Panc1 (cell line): ENCODE results near the gene ACOXL. TPM values are rescaled to one million over a fixed set of nuclear protein-coding genes. Genes with fewer than 3 reads are reported as not detected.

Source experiments
- ATAC-seq: fragments of 200-7000 bp; cut with Tn5 transposase; 2 replicates; pipeline ENCODE4 v1.9.1; 2020; ENCODE audit warnings: mild to moderate bottlenecking, moderate library complexity
- BruUV-seq: library from RNA; stranded (reverse); fragments of 400-500 nt; replicated peaks from 2 replicates; lab custom pipeline; 2021; lab: Mats Ljungman, UMichigan
- CTCF ChIA-PET: fragments of 300-600 bp; sonication (Branson Sonifier 250); formaldehyde crosslinking; loops from one replicate; lab custom pipeline; 2022; ENCODE audit warnings: antibody characterized with exemption; lab: Charles Lee
- POLR2A ChIA-PET: fragments of 300-600 bp; sonication (Branson Sonifier 250); formaldehyde crosslinking; loops from one replicate; lab custom pipeline; 2022; ENCODE audit warnings: antibody characterized with exemption; lab: Charles Lee
- DNase-seq: peaks from one replicate; pipeline ENCODE4 v3.0.0-alpha.2; 2010; ENCODE audit warnings: low read depth, low spot score
- H3K27ac ChIP-seq: 2 replicates; pipeline ENCODE4 v1.5.1; 2011; ENCODE audit warnings: mild to moderate bottlenecking, low read length, inconsistent platforms
- H3K27me3 ChIP-seq: fragments of 200-500 bp; sonication (Bioruptor generic); 2 replicates; pipeline ENCODE4 v1.6.0; 2014; ENCODE audit warnings: low read length, inconsistent platforms; ENCODE audit not compliant: control insufficient read depth, insufficient read depth
- H3K36me3 ChIP-seq: fragments of 200-500 bp; sonication (Bioruptor generic); 2 replicates; pipeline ENCODE4 v1.5.1; 2014; ENCODE audit warnings: inconsistent platforms, mild to moderate bottlenecking, low read length, moderate library complexity; ENCODE audit not compliant: control insufficient read depth, insufficient read depth
- H3K4me1 ChIP-seq: 2 replicates; pipeline ENCODE4 v1.5.1; 2011; ENCODE audit warnings: inconsistent platforms, mild to moderate bottlenecking, low read length, moderate library complexity; ENCODE audit not compliant: control insufficient read depth, insufficient read depth
- H3K4me3 ChIP-seq, 2 experiments: 2 replicates each; pipeline ENCODE4 v1.5.1; 2011 to 2012; ENCODE audit warnings: low read depth in 2 of 2, low read length in 2 of 2, mild to moderate bottlenecking in 2 of 2, inconsistent platforms in 1 of 2, moderate library complexity in 1 of 2
- H3K9me3 ChIP-seq: fragments of 200-500 bp; sonication (Bioruptor generic); 2 replicates; pipeline ENCODE4 v1.5.1; 2014; ENCODE audit warnings: low read depth, mild to moderate bottlenecking, inconsistent platforms, low read length, moderate library complexity; ENCODE audit not compliant: control insufficient read depth, insufficient read depth
- POLR2AphosphoS5 ChIP-seq: IDR thresholded peaks from 2 replicates; pipeline ENCODE4 v1.6.1; 2012; ENCODE audit warnings: mild to moderate bottlenecking, low read depth, low read length, moderate library complexity
- SIN3A ChIP-seq: IDR thresholded peaks from 2 replicates; pipeline ENCODE4 v1.6.1; 2012; ENCODE audit warnings: low read depth, mild to moderate bottlenecking, low read length, moderate library complexity, borderline replicate concordance; ENCODE audit not compliant: insufficient read depth
- TCF7L2 ChIP-seq: IDR thresholded peaks from 2 replicates; pipeline ENCODE4 v1.6.1; 2011; ENCODE audit warnings: mild to moderate bottlenecking, low read depth, low read length, inconsistent platforms
- in situ Hi-C: cut with HindIII; loops from 2 replicates; pipeline ENCODE4 v1.10.0; 2016; ENCODE audit warnings: low sequenced_read_pairs, low pct_unique_long_range_greater_than_20kb
- intact Hi-C: fragments of 100-400 bp; cut with micrococcal nuclease; formaldehyde crosslinking; loops from one replicate; pipeline ENCODE4 v1.10.0; 2022; ENCODE audit not compliant: unreplicated experiment
- total RNA-seq: library from RNA; stranded (reverse); gene quantifications from one replicate; pipeline ENCODE4 v1.2.1, GENCODE V29; 2021; ENCODE audit not compliant: unreplicated experiment
- TF ChIP-seq, protein P1 (sequence below): fragments of 450-650 bp; IDR thresholded peaks from 2 replicates; pipeline ENCODE4 v1.5.1; 2017; ENCODE audit warnings: mild to moderate bottlenecking
- TF ChIP-seq, protein P2 (sequence below), 2 experiments: IDR thresholded peaks; 2 replicates each; pipeline ENCODE4 v1.6.1; 2011 to 2012; ENCODE audit warnings: low read depth in 2 of 2, control low read depth in 1 of 2, low read length in 1 of 2, mild to moderate bottlenecking in 1 of 2, moderate library complexity in 1 of 2; ENCODE audit not compliant: insufficient read depth in 1 of 2

The ACOXL gene
- total RNA-seq, 1 experiment from 2014 or later: 4.9 TPM

DNA sequence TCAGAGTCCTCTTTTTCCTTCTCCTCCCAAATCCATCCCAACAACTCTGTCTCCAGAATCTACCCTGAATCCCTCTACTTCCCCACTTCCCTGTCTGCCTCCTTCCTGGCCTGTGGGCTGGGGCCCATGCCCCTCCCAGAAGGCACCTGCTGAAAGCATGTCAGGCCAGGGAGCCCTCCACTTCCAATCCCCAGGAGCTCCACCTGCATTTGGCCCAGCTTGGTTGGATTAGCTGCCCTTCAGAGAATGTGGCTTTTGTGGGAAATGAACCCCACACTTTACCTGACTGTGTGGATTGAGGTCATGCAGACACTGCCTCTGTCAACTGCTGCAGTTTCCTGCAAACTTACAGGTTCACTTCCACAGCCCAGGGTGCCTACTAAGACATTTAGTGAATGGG is 58.5 kb downstream of the ACOXL start:
- TF ChIP-seq, protein P1, sequence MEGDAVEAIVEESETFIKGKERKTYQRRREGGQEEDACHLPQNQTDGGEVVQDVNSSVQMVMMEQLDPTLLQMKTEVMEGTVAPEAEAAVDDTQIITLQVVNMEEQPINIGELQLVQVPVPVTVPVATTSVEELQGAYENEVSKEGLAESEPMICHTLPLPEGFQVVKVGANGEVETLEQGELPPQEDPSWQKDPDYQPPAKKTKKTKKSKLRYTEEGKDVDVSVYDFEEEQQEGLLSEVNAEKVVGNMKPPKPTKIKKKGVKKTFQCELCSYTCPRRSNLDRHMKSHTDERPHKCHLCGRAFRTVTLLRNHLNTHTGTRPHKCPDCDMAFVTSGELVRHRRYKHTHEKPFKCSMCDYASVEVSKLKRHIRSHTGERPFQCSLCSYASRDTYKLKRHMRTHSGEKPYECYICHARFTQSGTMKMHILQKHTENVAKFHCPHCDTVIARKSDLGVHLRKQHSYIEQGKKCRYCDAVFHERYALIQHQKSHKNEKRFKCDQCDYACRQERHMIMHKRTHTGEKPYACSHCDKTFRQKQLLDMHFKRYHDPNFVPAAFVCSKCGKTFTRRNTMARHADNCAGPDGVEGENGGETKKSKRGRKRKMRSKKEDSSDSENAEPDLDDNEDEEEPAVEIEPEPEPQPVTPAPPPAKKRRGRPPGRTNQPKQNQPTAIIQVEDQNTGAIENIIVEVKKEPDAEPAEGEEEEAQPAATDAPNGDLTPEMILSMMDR: no peak
- TF ChIP-seq, protein P2, sequence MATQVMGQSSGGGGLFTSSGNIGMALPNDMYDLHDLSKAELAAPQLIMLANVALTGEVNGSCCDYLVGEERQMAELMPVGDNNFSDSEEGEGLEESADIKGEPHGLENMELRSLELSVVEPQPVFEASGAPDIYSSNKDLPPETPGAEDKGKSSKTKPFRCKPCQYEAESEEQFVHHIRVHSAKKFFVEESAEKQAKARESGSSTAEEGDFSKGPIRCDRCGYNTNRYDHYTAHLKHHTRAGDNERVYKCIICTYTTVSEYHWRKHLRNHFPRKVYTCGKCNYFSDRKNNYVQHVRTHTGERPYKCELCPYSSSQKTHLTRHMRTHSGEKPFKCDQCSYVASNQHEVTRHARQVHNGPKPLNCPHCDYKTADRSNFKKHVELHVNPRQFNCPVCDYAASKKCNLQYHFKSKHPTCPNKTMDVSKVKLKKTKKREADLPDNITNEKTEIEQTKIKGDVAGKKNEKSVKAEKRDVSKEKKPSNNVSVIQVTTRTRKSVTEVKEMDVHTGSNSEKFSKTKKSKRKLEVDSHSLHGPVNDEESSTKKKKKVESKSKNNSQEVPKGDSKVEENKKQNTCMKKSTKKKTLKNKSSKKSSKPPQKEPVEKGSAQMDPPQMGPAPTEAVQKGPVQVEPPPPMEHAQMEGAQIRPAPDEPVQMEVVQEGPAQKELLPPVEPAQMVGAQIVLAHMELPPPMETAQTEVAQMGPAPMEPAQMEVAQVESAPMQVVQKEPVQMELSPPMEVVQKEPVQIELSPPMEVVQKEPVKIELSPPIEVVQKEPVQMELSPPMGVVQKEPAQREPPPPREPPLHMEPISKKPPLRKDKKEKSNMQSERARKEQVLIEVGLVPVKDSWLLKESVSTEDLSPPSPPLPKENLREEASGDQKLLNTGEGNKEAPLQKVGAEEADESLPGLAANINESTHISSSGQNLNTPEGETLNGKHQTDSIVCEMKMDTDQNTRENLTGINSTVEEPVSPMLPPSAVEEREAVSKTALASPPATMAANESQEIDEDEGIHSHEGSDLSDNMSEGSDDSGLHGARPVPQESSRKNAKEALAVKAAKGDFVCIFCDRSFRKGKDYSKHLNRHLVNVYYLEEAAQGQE (IDR thresholded peaks at IDR 0.05; ENCODE audit: insufficient read depth in 1 of 2, low read depth in 2 of 2, low read length in 1 of 2): no peak
- no peak for TF ChIP-seq TCF7L2
- TF ChIP-seq SIN3A: no peak
- TF ChIP-seq POLR2AphosphoS5: no peak
- Histone ChIP-seq H3K36me3 (no peaks in the 10 kb centered on the region), H3K4me3 (no peak overlapping the region), H3K27me3 (peaks cover 16% of the 10 kb centered on the region), H3K27ac (no peak overlapping the region), H3K9me3 (no peaks in the 10 kb centered on the region), H3K4me1 (no peaks in the 10 kb centered on the region)
- intact Hi-C loops: no loop called here
- POLR2A ChIA-PET: no interaction called here
- in situ Hi-C loops: no loop called here
- DNase-seq: no peak
- CTCF ChIA-PET: no interaction called here
- ATAC-seq: no peak
- no TSS peak for BruUV-seq

DNA sequence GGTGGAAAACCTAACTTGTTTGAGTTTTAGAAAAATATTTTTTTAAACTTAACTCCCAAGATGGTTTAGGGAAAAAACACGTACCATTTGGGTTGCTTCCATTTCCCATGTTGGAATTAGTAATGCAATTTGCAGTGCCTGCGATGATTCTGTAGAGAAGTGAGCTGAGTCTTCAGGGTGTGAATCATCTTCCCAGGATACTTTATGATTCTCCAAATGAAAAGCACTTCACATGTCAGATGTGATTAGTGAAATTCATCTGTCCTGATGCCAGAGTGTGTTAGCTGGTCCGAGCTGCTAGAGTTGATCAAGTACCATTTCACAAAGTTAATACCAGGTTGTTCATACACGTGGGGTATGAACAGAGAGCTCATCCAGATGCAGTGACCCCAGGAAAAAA is 59.1 kb downstream of the ACOXL start:
- Histone ChIP-seq H3K36me3 (no peaks in the 10 kb centered on the region), H3K4me3 (no peak overlapping the region), H3K27ac (no peak overlapping the region), H3K4me1 (no peaks in the 10 kb centered on the region), H3K27me3 (peaks cover 16% of the 10 kb centered on the region; the same call in 1 of the 2 replicates), H3K9me3 (no peaks in the 10 kb centered on the region)
- TF ChIP-seq, protein P2 (IDR thresholded peaks at IDR 0.05; ENCODE audit: insufficient read depth in 1 of 2, low read depth in 2 of 2, low read length in 1 of 2): no peak
- TF ChIP-seq TCF7L2 (no peak), SIN3A (no peak), POLR2AphosphoS5 (no peak)
- TF ChIP-seq, protein P1: no peak
- BruUV-seq: no TSS peak
- ATAC-seq: no peak
- in situ Hi-C loops (no loop called here), intact Hi-C loops (no loop called here)
- no peak for DNase-seq
- POLR2A ChIA-PET: no interaction called here
- CTCF ChIA-PET: no interaction called here
